ENCODE measurements around the gene ZMPSTE24.

- no peak for TF ChIP-seq CTCF (IDR thresholded peaks at IDR 0.05; ENCODE audit: poor library complexity, severe bottlenecking)
- no peak for TF ChIP-seq EZH2 (IDR thresholded peaks at IDR 0.05; ENCODE audit: borderline replicate concordance, insufficient read depth, low read length, poor library complexity, severe bottlenecking)
- TF ChIP-seq SMC3 (conservative IDR thresholded peaks at IDR 0.05; ENCODE audit: poor library complexity) = no peak
- no peak for TF ChIP-seq EP300 (conservative IDR thresholded peaks at IDR 0.05; ENCODE audit: poor library complexity, severe bottlenecking)
- TF ChIP-seq POLR2AphosphoS5 (IDR thresholded peaks at IDR 0.05) = no peak
Measured at GRCh38 chr1:40241362-40241761, 16.7 kb upstream of the ZMPSTE24 start.

All from neural cell (in vitro differentiated cells).